Activated CD4-positive, CD25-positive, alpha-beta regulatory T cell (primary cell): ENCODE measurements around the gene ZNF718.
"Not testable (repeated sequence)": the region's sequence is repeated elsewhere in the genome, so short reads cannot be mapped to it uniquely, and the experiment has no call there.

Source experiments
- DNase-seq, 4 experiments: peaks; one replicate each; lab custom pipeline; 2025; lab: John Stamatoyannopoulos, UW

ZNF718 gene

GRCh38 chr4:124275-125081 is at the start of gene ZNF718:
Gene ZNF718 (plus strand): TSS chr4:124501. CDS start chr4:124671, 170 bp downstream.
- DNase-seq: peak; percentile 62 to 89 (median 70)

DNA sequence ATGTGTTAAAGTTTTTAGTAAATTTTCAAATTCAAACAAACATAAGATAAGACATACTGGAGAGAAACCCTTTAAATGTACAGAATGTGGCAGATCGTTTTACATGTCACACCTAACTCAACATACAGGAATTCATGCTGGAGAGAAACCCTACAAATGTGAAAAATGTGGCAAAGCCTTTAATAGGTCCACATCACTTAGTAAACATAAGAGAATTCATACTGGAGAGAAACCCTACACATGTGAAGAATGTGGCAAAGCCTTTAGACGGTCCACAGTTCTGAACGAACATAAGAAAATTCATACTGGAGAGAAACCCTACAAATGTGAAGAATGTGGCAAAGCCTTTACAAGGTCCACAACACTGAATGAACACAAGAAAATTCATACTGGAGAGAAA is 38.4 kb upstream of the ZNF718 start:
- no peak for DNase-seq

DNA sequence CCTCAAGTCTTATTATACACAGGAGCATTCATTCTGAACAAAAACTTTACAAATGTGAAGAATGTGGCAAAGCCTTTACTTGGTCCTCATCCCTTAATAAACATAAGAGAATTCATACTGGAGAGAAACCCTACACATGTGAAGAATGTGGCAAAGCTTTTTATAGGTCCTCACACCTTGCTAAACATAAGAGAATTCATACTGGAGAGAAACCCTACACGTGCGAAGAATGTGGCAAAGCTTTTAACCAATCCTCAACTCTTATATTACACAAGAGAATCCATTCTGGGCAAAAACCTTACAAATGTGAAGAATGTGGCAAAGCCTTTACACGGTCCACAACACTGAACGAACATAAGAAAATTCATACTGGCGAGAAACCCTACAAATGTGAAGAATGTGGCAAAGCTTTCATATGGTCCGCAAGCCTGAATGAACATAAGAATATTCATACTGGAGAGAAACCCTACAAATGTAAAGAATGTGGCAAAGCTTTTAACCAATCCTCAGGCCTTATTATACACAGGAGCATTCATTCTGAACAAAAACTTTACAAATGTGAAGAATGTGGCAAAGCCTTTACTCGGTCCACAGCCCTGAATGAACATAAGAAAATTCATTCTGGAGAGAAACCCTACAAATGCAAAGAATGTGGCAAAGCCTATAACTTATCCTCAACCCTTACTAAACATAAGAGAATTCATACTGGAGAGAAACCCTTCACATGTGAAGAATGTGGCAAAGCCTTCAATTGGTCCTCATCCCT is 37.6 kb upstream of the ZNF718 start:
- not testable (repeated sequence) for DNase-seq

GRCh38 chr4:98386-98785 is 25.9 kb upstream of the ZNF718 start:
- DNase-seq: no peak

GRCh38 chr4:99863-100262 is 24.4 kb upstream of the ZNF718 start:
- DNase-seq: no peak

GRCh38 chr4:107083-107443 is 17.2 kb upstream of the ZNF718 start:
- DNase-seq: no peak

DNA sequence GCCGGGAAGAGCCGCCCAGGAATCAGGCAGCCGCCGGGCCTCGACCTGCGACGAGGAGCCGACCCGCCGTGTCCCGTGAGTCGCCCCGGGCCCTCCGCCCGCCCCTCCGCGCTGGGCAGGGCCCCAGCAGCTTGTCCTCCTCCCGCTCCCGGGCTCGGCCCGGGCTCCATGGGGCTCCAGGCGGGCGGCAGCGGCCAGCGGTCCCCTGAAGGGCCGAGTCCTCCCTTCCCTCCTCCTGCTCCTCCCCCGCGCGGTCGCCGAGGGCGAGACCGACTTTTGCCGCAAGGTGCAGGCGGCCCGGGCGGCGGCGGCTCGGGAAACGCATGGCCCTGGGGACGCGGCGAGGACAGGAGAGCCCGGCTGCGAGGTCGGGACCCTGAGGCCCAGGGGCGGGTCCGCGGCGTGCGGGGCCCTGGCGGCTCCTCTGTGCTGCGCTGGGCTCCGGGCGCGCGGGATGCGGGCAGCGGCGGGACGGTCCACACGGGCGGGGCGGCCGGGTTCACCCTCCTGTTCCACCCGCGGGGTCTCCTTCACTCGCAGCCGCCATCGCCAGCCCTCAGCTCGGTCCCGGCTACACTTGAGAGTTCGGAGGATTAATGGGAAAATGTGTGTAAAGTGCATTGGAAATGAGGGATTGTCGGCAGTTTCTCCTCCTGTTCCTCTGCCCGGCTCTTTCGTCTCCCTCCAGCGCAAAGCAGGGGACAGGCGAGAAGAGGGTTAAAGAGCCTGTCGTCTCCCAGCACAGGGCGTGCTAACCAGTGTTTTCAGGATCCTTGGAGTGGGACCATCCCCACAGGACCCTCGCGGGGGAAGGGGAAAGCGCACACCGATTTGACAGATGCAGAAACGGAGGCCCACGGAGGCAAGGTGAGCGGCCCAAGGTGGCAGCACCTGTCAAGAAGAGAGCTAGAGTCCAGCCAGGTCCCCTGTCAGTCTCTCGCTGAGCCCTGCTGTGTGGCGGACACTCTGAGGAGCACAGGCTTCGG is 16.6 kb upstream of the ZNF718 start:
- DNase-seq: no peak

DNA sequence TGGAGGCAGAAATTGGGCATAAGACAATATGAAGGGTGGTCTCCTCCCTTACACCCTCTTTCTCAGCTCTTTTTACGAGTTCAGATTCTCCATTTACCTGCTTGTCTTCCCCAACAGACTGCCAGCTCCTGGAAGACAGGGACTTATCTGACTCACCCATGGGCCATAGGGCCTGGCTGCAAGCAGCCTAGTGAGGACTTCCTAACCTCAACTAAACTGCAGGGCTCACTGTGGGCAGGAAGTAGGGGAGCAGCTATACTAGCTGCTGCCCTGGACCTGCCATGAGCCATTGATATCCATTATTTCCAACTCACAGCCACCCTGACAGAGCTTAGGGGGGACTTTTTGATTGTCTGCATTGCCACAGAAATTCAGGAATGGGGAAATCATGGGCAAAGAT is 11.5 kb upstream of the ZNF718 start:
- DNase-seq: no peak

- no peak for DNase-seq
These were observed 10.6 kb upstream of the ZNF718 start for GRCh38 chr4:113732-114131.

DNA sequence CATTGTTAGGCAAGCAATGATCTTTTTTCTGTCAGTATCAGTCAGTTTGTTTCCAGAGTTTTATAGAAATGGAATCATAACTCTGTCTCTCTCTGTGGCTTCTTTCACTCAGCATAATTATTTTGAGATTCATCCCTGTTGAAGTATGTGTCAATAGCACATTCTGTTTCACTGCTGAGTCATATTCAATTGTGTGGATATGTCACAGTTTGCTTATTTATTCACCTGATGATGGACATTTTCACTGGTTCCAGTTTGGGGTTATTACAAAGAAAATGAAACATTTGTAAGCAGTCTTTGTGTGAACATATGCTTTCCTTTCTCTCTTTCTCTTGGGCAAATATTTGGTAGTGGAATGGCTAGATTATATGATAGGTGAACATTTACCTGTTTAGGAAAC is 10.2 kb upstream of the ZNF718 start:
- no peak for DNase-seq

DNA sequence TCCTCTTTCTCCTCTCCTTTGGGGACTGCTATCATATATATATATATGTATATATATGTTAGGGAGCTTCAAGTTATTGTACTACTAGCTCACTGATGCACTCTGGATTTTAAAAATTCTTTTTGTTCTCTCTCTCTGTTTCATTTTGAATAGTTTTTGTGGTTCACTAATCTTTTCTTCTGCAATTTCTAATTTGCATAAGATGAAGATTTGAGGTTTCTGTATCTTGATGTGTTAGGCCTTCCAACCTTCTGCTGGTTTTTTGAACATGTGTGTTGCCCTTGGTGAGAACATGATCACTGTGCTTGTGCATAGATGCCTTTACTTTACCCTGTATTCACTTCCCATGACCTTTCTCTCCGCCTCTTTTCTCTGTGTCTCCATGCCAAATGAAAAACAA is 7.8 kb upstream of the ZNF718 start:
- DNase-seq: no peak

- no peak for DNase-seq
These were observed 3.7 kb upstream of the ZNF718 start for GRCh38 chr4:120616-121015.

- no peak for DNase-seq
These were observed 2.8 kb upstream of the ZNF718 start for GRCh38 chr4:121408-122084.

GRCh38 chr4:123922-124274 is 403 bp upstream of the ZNF718 start:
- DNase-seq: not testable (repeated sequence)

DNA sequence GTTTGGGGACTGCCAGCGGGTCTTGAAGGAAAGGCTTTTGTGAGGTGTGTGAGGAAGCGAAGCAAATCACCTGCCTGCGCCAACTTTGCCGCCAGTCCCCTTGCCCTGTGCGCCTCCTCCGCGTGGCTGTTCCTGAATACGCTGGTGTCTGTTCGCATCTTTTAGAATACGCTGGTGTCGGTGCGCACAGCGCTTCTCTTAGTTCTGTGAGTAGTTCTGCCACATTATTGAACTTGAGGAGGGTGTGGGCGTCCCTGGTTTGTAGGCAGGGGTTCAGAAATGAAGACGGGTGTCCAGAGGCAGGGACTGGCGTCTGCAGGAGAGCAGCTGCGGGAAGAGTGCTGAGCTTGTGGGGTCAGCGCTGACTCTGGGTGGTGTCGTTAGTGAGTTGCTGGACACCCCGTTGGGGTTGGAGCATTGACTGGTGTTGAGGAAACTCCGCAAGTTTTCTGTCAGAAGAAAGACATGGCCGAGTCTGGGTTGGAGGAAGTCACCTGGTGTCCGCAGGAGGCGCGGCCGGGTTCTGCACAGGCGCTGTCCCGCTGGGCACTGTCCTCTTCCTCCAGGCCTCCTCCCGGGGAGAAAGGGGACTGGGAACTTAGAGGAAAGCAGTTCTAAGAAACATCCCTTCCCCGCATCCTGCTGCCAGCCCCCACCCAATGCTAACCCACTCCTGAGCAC is 930 bp downstream of the ZNF718 start:
- DNase-seq: no peak

DNA sequence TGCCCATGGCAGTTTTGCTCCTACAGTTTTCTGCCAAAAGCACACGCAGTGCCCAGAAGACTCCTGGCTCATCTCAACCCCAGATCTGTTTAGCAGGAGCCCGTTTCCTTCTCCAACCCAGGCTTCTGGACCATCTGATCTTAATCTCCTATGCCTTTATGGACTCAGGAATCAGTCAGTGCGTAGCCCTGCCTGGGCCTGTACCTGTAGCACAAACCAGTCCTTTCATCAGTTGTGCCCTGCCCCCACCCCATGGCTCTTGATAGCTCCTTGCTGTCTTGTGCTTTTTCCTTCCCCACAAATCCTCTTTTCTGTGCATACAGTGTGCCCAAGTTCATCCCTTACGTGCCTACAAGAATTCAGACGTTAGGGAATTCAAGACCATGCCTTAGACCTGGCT is 1.5 kb downstream of the ZNF718 start:
- no peak for DNase-seq

DNA sequence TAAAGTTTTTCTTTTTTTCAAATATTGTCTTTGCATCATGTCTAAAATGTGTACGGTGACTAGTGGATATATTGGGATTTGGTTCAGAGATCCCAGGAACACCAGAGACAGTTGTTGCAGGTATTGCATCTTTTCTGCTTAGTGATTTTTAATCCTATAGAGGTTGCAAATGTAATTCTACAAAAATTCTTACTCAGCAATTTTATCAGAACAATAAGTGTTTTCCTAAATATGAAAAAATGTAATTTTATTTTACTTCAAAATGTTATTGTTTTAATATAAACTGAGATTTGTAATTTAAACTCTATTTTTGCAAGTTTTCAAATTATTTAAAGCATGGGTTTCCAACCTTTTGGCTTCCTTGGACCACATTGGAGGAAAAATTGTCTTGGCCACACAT is 8.2 kb downstream of the ZNF718 start:
- DNase-seq: no peak

GRCh38 chr4:138935-139334 is 14.6 kb downstream of the ZNF718 start:
- DNase-seq: no peak

DNA sequence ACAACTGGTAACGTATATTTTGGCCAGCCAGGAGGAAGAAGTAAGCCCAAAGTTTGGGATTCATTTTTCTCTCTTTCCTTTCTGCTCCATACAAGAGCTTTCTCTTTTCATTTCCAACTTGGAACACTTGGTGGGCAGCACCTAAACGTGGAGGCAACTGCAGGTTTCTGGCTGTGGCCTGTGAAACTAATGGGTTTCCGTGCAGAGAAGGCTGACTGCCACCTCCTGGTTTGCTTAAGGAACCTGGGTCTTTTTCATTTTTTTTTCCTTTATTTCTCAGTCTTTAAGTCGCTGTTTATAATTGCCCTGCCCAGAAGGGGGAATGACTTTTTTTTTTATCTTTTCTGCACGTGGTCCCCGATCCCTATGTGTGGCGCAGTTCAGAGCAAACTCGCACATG is 15.4 kb downstream of the ZNF718 start:
- no peak for DNase-seq

DNA sequence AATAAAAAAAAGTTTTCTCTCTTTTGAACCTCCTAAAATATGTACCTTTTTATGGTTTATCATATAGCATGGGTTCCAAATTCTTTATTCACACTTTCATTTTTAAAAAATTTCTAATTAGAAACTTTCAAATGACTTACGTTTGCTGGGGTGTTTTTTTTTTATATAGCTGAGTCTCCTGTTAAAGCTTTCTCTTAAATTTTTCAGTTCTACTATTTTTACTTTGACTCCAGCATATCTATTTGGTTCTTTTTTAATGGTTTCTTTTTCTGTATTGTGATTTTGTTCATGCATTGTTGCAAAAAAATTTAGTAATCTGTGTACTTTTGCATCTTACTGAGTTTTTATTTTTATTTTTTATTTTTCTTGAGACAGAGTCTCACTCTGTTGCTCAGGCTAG is 22.3 kb downstream of the ZNF718 start:
- no peak for DNase-seq

DNA sequence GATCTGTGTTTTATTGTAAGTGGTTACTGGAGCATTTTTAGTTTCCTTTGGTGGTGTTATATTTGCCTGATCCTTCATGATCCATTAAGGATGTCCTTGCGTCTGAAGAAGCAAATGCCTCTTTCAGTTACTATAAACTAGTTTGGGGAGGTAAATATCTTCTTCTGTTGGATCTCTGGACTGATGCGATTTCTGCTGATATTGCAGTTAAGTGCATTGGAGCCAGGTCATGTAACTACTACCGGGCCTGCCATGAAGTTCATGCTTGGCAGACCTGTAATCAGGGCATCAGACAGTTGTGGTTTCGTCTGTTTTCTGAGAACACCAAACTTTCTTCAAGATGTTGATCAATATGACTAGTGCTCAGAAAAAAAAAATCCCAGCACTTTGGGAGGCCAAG is 22.9 kb downstream of the ZNF718 start:
- no peak for DNase-seq
